HepG2 (cell line): ENCODE results near the gene ANKS1A. TPM values are rescaled to one million over a fixed set of nuclear protein-coding genes. Genes with fewer than 3 reads are reported as not detected.

ENCODE experiments used
- ATAC-seq: fragments of 200-7000 bp; cut with Tn5 transposase; 3 replicates; pipeline ENCODE4 v1.9.1; 2020; ENCODE audit warnings: mild to moderate bottlenecking, moderate library complexity
- BruUV-seq: library from RNA; stranded (reverse); fragments of 400-500 nt; replicated peaks from 2 replicates; lab custom pipeline; 2021; lab: Mats Ljungman, UMichigan
- CTCF ChIA-PET: fragments of 300-600 bp; formaldehyde crosslinking; extraction: SDS; loops from one replicate; lab custom pipeline; 2021; ENCODE audit warnings: low total read pairs, inconsistent platforms, low intra/inter-chr PET ratio; lab: Yijun Ruan, JAX
- POLR2A ChIA-PET: fragments of 350-600 bp; sonication (Branson Sonifier 250); formaldehyde crosslinking; loops from one replicate; lab custom pipeline; 2020; ENCODE audit warnings: antibody characterized with exemption, inconsistent platforms; lab: Yijun Ruan, JAX
- DNase-seq: peaks from one replicate; pipeline ENCODE4 v3.0.0-alpha.2; 2015; ENCODE audit warnings: low spot score
- FAIRE-seq: peaks from 3 replicates; lab custom pipeline; 2011; peaks lifted over from hg19 to GRCh38; lab: Jason Lieb, UNC
- H2AFZ ChIP-seq: one replicate; pipeline ENCODE4 v1.6.1; 2011; ENCODE audit warnings: low read length, inconsistent platforms
- H3K27ac ChIP-seq: fragments of 300-600 bp; 3 replicates; pipeline ENCODE4 v1.8.0; 2011; ENCODE audit warnings: mixed run types, mild to moderate bottlenecking, mixed read lengths, low read length, inconsistent platforms; ENCODE audit not compliant: insufficient read depth; ENCODE audit errors: extremely low read length
- H3K27me3 ChIP-seq, 2 experiments: fragments of 200-600 bp in 1 of 2; 2 replicates in 1 of 2; 3 replicates in 1 of 2; pipeline versions ENCODE4 v1.6.0 to v1.8.0; 2011; ENCODE audit warnings: low read length in 2 of 2, mild to moderate bottlenecking in 2 of 2, moderate library complexity in 2 of 2, inconsistent platforms in 1 of 2; ENCODE audit not compliant: insufficient read depth in 2 of 2, control insufficient read depth in 1 of 2
- H3K36me3 ChIP-seq, 2 experiments: fragments of 200-600 bp in 1 of 2; replicated peaks in 1 of 2; 2 replicates in 1 of 2; 3 replicates in 1 of 2; pipeline versions ENCODE4 v1.5.1 to v1.8.0; 2011; ENCODE audit warnings: low read length in 2 of 2, inconsistent platforms in 1 of 2; ENCODE audit not compliant: insufficient read depth in 2 of 2, control insufficient read depth in 1 of 2
- H3K4me1 ChIP-seq: 2 replicates; pipeline ENCODE4 v1.5.1; 2012; ENCODE audit warnings: low read length, inconsistent platforms; ENCODE audit not compliant: insufficient read depth
- H3K4me2 ChIP-seq: 2 replicates; pipeline ENCODE4 v1.6.0; 2011; ENCODE audit warnings: low read depth, low read length, inconsistent platforms
- H3K4me3 ChIP-seq, 3 experiments: fragments of 200-600 bp in 1 of 3; sonication (generic), shearing (Covaris generic) in 1 of 3; replicated peaks in 1 of 3; 2 replicates each; pipeline ENCODE4 v1.5.1; 2011 to 2016; ENCODE audit warnings: low read length in 3 of 3, inconsistent platforms in 2 of 3, low read depth in 2 of 3, mild to moderate bottlenecking in 2 of 3, control low read depth in 1 of 3, mixed read lengths in 1 of 3; ENCODE audit not compliant: insufficient read depth in 1 of 3
- H3K79me2 ChIP-seq: one replicate; pipeline ENCODE4 v1.6.1; 2011; ENCODE audit warnings: low read length, inconsistent platforms; ENCODE audit not compliant: insufficient read depth
- H3K9ac ChIP-seq: 2 replicates; pipeline ENCODE4 v1.6.0; 2011; ENCODE audit warnings: mild to moderate bottlenecking, low read depth, low read length, inconsistent platforms; ENCODE audit not compliant: insufficient read depth
- H3K9me3 ChIP-seq: 2 replicates; pipeline ENCODE4 v1.5.1; 2012; ENCODE audit warnings: mild to moderate bottlenecking, low read length
- H4K20me1 ChIP-seq: 2 replicates; pipeline ENCODE4 v1.6.0; 2011; ENCODE audit warnings: inconsistent platforms, mild to moderate bottlenecking, low read length, moderate library complexity; ENCODE audit not compliant: insufficient read depth
- AGO2 ChIP-seq: fragments of 200-400 bp; formaldehyde crosslinking; optimal IDR thresholded peaks from 2 replicates; pipeline ENCODE3; 2017; ENCODE audit warnings: mild to moderate bottlenecking, low read depth, low read length, moderate library complexity
- DPF2 ChIP-seq: sonication (generic); formaldehyde crosslinking; IDR thresholded peaks from 2 replicates; pipeline ENCODE4 v1.4.0; 2020; ENCODE audit warnings: mild to moderate bottlenecking, low read depth, missing genetic modification reagents, borderline replicate concordance
- FOXA3 ChIP-seq: IDR thresholded peaks from 2 replicates; pipeline ENCODE4 v1.6.1; 2016; ENCODE audit warnings: missing genetic modification reagents, missing compliant biosample characterization
- KLF13 ChIP-seq: sonication (generic); formaldehyde crosslinking; IDR thresholded peaks from 2 replicates; pipeline ENCODE4 v1.4.0; 2020; ENCODE audit warnings: mild to moderate bottlenecking, missing genetic modification reagents
- MAX ChIP-seq: IDR thresholded peaks from 2 replicates; pipeline ENCODE4 v1.6.1; 2012; ENCODE audit warnings: inconsistent platforms
- SNRNP70 ChIP-seq: fragments of 200-400 bp; formaldehyde crosslinking; IDR thresholded peaks from 2 replicates; pipeline ENCODE4 v1.6.1; 2017; ENCODE audit warnings: mild to moderate bottlenecking, low read depth, low read length, moderate library complexity
- YEATS2 ChIP-seq: sonication (generic); formaldehyde crosslinking; IDR thresholded peaks from 2 replicates; pipeline ENCODE4 v1.4.0; 2020; ENCODE audit warnings: missing genetic modification reagents, borderline replicate concordance
- ZFP36 ChIP-seq: fragments of 150-350 bp; IDR thresholded peaks from 2 replicates; pipeline ENCODE4 v1.6.1; 2018; ENCODE audit warnings: borderline replicate concordance, low read length, low read depth; ENCODE audit not compliant: partially characterized antibody
- ZNF251 ChIP-seq: sonication (generic); formaldehyde crosslinking; IDR thresholded peaks from 2 replicates; pipeline ENCODE4 v1.9.0; 2021; ENCODE audit warnings: mild to moderate bottlenecking, missing genetic modification reagents
- ZNF816 ChIP-seq: sonication (generic); formaldehyde crosslinking; IDR thresholded peaks from 2 replicates; pipeline ENCODE4 v1.8.0; 2022; ENCODE audit warnings: missing genetic modification reagents, mild to moderate bottlenecking, borderline replicate concordance
- WGBS: methylation state at CpG from one replicate; pipeline ENCODE4 v1.1.6; 2017; ENCODE audit warnings: low lambda C conversion rate; 5-methylcytosine and 5-hydroxymethylcytosine counted together
- in situ Hi-C: cut with HindIII; loops from 2 replicates; pipeline ENCODE4 v1.10.0; 2017; ENCODE audit warnings: low pct_unique_long_range_greater_than_20kb; ENCODE audit not compliant: extremely low pct_ligation_motif_present
- intact Hi-C: fragments of 100-400 bp; cut with micrococcal nuclease; formaldehyde crosslinking; loops from one replicate; pipeline ENCODE4 v1.10.0; 2022; ENCODE audit not compliant: unreplicated experiment
- polyA plus RNA-seq, 8 experiments: library from polyadenylated mRNA; depleted of rRNA in 3 of 8; stranded (reverse) in 7 of 8; unstranded in 1 of 8; fragments of >200 nt; fragmentation: Illumina TruSeq in 4 of 8; extraction: Trizol in 4 of 8; gene quantifications; 2 replicates each; pipeline versions ENCODE4 v1.2.1 to v1.2.3, GENCODE V29; 2011 to 2016; ENCODE audit warnings: low read depth in 4 of 8, missing spikeins in 1 of 8, mixed read lengths in 1 of 8; ENCODE audit not compliant: insufficient read depth in 1 of 8
- total RNA-seq, 5 experiments: library from RNA; depleted of rRNA; stranded (reverse); fragments of >200 nt; fragmentation: Illumina TruSeq; extraction: Trizol; gene quantifications; 2 replicates each; pipeline ENCODE4 v1.2.3, GENCODE V29; 2016; ENCODE audit warnings: low read depth in 1 of 5
- TF ChIP-seq, protein P1 (sequence below): sonication (generic); formaldehyde crosslinking; IDR thresholded peaks from 2 replicates; pipeline ENCODE4 v1.4.0; 2020; ENCODE audit warnings: low read depth, missing genetic modification reagents
- TF ChIP-seq, protein P2 (sequence below), 2 experiments: sonication (generic) in 1 of 2; formaldehyde crosslinking in 1 of 2; IDR thresholded peaks; 2 replicates each; pipeline versions ENCODE4 v1.4.0 to v1.6.1; 2016 to 2020; ENCODE audit warnings: borderline replicate concordance in 1 of 2, low read depth in 1 of 2, mild to moderate bottlenecking in 1 of 2, missing genetic modification reagents in 1 of 2
- TF ChIP-seq, protein P3 (sequence below): sonication (generic); formaldehyde crosslinking; IDR thresholded peaks from 2 replicates; pipeline ENCODE4 v1.4.0; 2020; ENCODE audit warnings: missing genetic modification reagents

ANKS1A gene
- total and polyA plus RNA-seq, 2 of the 13 experiments (the other 11 are each of a cell fraction or from before 2014, with no cell fraction given) = 7.2 to 15.1 TPM

DNA sequence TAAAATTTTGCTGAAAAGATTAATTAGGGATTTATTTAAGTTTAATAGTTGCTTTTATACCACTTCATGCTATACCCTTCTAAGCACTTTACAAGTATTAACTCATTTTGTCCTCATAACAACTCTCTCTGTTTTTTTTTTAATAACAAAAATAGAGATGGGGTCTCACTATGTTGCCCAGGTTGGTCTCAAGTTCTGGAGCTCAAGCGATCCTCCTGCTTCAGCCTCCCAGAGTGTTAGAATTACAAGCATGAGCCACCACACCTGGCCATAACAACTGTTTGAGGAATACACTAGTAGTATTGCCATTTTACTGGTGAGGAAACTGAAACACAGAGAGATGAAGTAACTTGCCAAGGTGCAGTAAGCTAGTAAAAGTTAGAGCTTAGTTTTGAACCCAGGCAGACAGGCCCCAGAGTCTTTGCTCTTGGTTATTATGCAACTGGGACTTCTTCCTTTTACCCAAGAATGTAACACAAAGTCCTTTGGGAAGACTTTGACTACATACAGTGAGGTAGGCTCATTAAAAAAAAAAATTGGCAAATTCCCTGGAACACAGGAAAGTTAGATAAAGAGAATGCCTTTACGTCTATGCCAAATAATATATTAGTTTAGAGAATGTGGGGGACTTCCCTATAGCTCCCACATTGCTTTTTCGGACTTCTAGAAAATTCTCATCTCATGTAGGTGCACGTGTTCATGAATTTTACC lies 11.4 kb downstream of the ANKS1A start:
- ChIA-PET POLR2A (interaction anchor here (1.5 kb wide), 1 partner anchor 13 kb away, joined by 8 read pairs; the partner anchor contains the start of gene TAF11), CTCF (no interaction called here)
- 0 out of 5 replicates have a peak, but pooled peaks cover 0 to 2% of the 10 kb centered on the region in 2 experiments for H3K36me3 ChIP-seq
- ATAC-seq (no peak), FAIRE-seq (no peak), DNase-seq (no peak)
- no peak overlapping the region for H3K9ac ChIP-seq
- in situ Hi-C loops = no loop called here
- no peak overlapping the region for H3K4me2 ChIP-seq
- H3K4me3 ChIP-seq = no peak overlapping the region
- peaks cover 41% of the 10 kb centered on the region for H3K4me1 ChIP-seq
- H3K27me3 ChIP-seq = no peaks in the 10 kb centered on the region
- peaks cover 21% of the 10 kb centered on the region for H3K79me2 ChIP-seq
- no TSS peak for BruUV-seq
- no peak overlapping the region for H2AFZ ChIP-seq
- no peak overlapping the region for H3K27ac ChIP-seq
- 0 out of 2 replicates have a peak, but pooled peaks cover 3% of the 10 kb centered on the region for H4K20me1 ChIP-seq
- no peaks in the 10 kb centered on the region for H3K9me3 ChIP-seq
- WGBS = 98% methylated on average over 4 of the region's 4 CpGs
- intact Hi-C loops = no loop called here
- TF ChIP-seq YEATS2 (CRISPR knock-in tag) = no peak
- TF ChIP-seq ZFP36 = no peak
- no peak for TF ChIP-seq ZNF251 (CRISPR knock-in tag)
- TF ChIP-seq ZNF816 (CRISPR knock-in tag) = no peak
- TF ChIP-seq, protein P1, sequence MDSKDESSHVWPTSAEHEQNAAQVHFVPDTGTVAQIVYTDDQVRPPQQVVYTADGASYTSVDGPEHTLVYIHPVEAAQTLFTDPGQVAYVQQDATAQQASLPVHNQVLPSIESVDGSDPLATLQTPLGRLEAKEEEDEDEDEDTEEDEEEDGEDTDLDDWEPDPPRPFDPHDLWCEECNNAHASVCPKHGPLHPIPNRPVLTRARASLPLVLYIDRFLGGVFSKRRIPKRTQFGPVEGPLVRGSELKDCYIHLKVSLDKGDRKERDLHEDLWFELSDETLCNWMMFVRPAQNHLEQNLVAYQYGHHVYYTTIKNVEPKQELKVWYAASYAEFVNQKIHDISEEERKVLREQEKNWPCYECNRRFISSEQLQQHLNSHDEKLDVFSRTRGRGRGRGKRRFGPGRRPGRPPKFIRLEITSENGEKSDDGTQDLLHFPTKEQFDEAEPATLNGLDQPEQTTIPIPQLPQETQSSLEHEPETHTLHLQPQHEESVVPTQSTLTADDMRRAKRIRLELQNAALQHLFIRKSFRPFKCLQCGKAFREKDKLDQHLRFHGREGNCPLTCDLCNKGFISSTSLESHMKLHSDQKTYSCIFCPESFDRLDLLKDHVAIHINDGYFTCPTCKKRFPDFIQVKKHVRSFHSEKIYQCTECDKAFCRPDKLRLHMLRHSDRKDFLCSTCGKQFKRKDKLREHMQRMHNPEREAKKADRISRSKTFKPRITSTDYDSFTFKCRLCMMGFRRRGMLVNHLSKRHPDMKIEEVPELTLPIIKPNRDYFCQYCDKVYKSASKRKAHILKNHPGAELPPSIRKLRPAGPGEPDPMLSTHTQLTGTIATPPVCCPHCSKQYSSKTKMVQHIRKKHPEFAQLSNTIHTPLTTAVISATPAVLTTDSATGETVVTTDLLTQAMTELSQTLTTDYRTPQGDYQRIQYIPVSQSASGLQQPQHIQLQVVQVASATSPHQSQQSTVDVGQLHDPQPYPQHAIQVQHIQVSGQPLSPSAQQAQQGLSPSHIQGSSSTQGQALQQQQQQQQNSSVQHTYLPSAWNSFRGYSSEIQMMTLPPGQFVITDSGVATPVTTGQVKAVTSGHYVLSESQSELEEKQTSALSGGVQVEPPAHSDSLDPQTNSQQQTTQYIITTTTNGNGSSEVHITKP (CRISPR knock-in tag) = no peak
- TF ChIP-seq, protein P2, sequence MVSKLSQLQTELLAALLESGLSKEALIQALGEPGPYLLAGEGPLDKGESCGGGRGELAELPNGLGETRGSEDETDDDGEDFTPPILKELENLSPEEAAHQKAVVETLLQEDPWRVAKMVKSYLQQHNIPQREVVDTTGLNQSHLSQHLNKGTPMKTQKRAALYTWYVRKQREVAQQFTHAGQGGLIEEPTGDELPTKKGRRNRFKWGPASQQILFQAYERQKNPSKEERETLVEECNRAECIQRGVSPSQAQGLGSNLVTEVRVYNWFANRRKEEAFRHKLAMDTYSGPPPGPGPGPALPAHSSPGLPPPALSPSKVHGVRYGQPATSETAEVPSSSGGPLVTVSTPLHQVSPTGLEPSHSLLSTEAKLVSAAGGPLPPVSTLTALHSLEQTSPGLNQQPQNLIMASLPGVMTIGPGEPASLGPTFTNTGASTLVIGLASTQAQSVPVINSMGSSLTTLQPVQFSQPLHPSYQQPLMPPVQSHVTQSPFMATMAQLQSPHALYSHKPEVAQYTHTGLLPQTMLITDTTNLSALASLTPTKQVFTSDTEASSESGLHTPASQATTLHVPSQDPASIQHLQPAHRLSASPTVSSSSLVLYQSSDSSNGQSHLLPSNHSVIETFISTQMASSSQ (IDR thresholded peaks at IDR 0.05; ENCODE audit: low read depth) = no peak
- TF ChIP-seq, protein P2 (CRISPR knock-in tag; IDR thresholded peaks at IDR 0.05; ENCODE audit: borderline replicate concordance) = no peak
- no peak for TF ChIP-seq SNRNP70
- no peak for TF ChIP-seq FOXA3 (CRISPR knock-in tag)
- no peak for TF ChIP-seq MAX
- no peak for TF ChIP-seq DPF2 (CRISPR knock-in tag)
- TF ChIP-seq AGO2 = no peak
- TF ChIP-seq, protein P3, sequence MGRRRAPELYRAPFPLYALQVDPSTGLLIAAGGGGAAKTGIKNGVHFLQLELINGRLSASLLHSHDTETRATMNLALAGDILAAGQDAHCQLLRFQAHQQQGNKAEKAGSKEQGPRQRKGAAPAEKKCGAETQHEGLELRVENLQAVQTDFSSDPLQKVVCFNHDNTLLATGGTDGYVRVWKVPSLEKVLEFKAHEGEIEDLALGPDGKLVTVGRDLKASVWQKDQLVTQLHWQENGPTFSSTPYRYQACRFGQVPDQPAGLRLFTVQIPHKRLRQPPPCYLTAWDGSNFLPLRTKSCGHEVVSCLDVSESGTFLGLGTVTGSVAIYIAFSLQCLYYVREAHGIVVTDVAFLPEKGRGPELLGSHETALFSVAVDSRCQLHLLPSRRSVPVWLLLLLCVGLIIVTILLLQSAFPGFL (CRISPR knock-in tag) = no peak
- TF ChIP-seq KLF13 = no peak
